Right kidney (tissue), 1 donor: Measurements from ENCODE around the gene TP53TG5.

ENCODE experiments used
- DNase-seq: peaks from one replicate; pipeline ENCODE4 v3.0.0-alpha.2; 2016

Gene TP53TG5

GRCh38 chr20:45345104-45345936 lies 32.8 kb downstream of the TP53TG5 start:
- no peak for DNase-seq

- DNase-seq: no peak
Measured at GRCh38 chr20:45344168-45344860, 33.8 kb downstream of the TP53TG5 start.

- DNase-seq: peak; percentile 58
Measured at GRCh38 chr20:45343532-45344167, 34.5 kb downstream of the TP53TG5 start.

GRCh38 chr20:45342855-45343531 lies 35.1 kb downstream of the TP53TG5 start:
- no peak for DNase-seq

GRCh38 chr20:45341939-45342854 lies 35.9 kb downstream of the TP53TG5 start:
- peak; percentile 61 for DNase-seq

GRCh38 chr20:45341579-45341938 lies 36.6 kb downstream of the TP53TG5 start:
- DNase-seq: no peak

GRCh38 chr20:45340951-45341350 lies 37.2 kb downstream of the TP53TG5 start:
- DNase-seq: no peak

- DNase-seq: no peak
Measured at GRCh38 chr20:45340236-45340847, 37.8 kb downstream of the TP53TG5 start.

GRCh38 chr20:45339799-45340198 lies 38.3 kb downstream of the TP53TG5 start:
- no peak for DNase-seq

- DNase-seq: no peak
Measured at GRCh38 chr20:45339084-45339483, 39.0 kb downstream of the TP53TG5 start.

GRCh38 chr20:45338121-45339030 lies 39.7 kb downstream of the TP53TG5 start:
- DNase-seq: no peak

GRCh38 chr20:45337367-45338120 lies 40.6 kb downstream of the TP53TG5 start:
- DNase-seq: peak; percentile 61

GRCh38 chr20:45336530-45337366 lies 41.4 kb downstream of the TP53TG5 start:
- DNase-seq: no peak

GRCh38 chr20:45330476-45330875 lies 47.6 kb downstream of the TP53TG5 start:
- DNase-seq: no peak

GRCh38 chr20:45329497-45330319 lies 48.4 kb downstream of the TP53TG5 start:
- no peak for DNase-seq

- no peak for DNase-seq
Measured at GRCh38 chr20:45328451-45328850, 49.7 kb downstream of the TP53TG5 start.

- no peak for DNase-seq
Measured at GRCh38 chr20:45325371-45325770, 52.8 kb downstream of the TP53TG5 start.
